Measurements from ENCODE around the gene LRFN2.

GRCh38 chr6:40410821-40411220 is 176.3 kb downstream of the LRFN2 start:
- TF ChIP-seq POLR2A (IDR thresholded peaks at IDR 0.05) (no peak), CTCF (IDR thresholded peaks at IDR 0.05) (no peak), POLR2AphosphoS5 (IDR thresholded peaks at IDR 0.05; ENCODE audit: insufficient read depth in 1 of 2, low read depth in 1 of 2) (no peak)
